Prostate gland (tissue), 2 donors: Measurements from ENCODE around the gene TRIM54. TPM values are rescaled to one million over a fixed set of nuclear protein-coding genes. Genes with fewer than 3 reads are reported as not detected.

ENCODE experiments used
- DNase-seq: peaks from one replicate; pipeline ENCODE4 v3.0.0-alpha.2; 2019; ENCODE audit warnings: low spot score
- H3K27ac ChIP-seq, 2 donors: fragments of 200-600 bp; sonication (generic); 2 replicates each; pipeline ENCODE4 v1.5.1; 2017 to 2019
- H3K27me3 ChIP-seq: fragments of 200-600 bp; sonication (generic); replicated peaks from 2 replicates; pipeline ENCODE4 v1.5.1; 2019; ENCODE audit not compliant: insufficient read depth
- H3K36me3 ChIP-seq, 2 donors: fragments of 200-600 bp; sonication (generic); 1 replicate in 1 of 2; 2 replicates in 1 of 2; pipeline versions ENCODE4 v1.5.1 to v1.8.1; 2017 to 2019
- H3K4me1 ChIP-seq: fragments of 200-600 bp; sonication (generic); replicated peaks from 2 replicates; pipeline ENCODE4 v1.5.1; 2019
- H3K4me3 ChIP-seq, 2 donors: fragments of 200-600 bp; sonication (generic); 2 replicates each; pipeline ENCODE4 v1.5.1; 2017 to 2019
- H3K9me3 ChIP-seq: fragments of 200-600 bp; sonication (generic); 2 replicates; pipeline ENCODE4 v1.5.1; 2017
- POLR2A ChIP-seq: fragments of 450-650 bp; IDR thresholded peaks from one replicate; pipeline ENCODE4 v1.6.1; 2016; ENCODE audit warnings: antibody characterized with exemption, mild to moderate bottlenecking
- POLR2AphosphoS5 ChIP-seq: sonication (generic); formaldehyde crosslinking; IDR thresholded peaks from one replicate; pipeline ENCODE4 v1.6.1; 2017; ENCODE audit warnings: antibody characterized with exemption
- WGBS: methylation state at CpG from one replicate; pipeline ENCODE4 v1.1.5; 2018; 5-methylcytosine and 5-hydroxymethylcytosine counted together
- intact Hi-C: fragments of 100-400 bp; cut with DNase I; formaldehyde crosslinking; loops from one replicate; pipeline ENCODE4 v1.14.2; 2022
- total RNA-seq, 2 donors: library from RNA; depleted of rRNA; stranded (reverse); fragments of >200 nt; gene quantifications; one replicate each; pipeline ENCODE4 v1.1.0, GENCODE V29; 2016
- TF ChIP-seq, protein P1 (sequence below), 4 experiments: fragments of 200-600 bp in 2 of 4; fragments of 450-650 bp in 2 of 4; sonication (generic) in 2 of 4; IDR thresholded peaks; 1 replicate in 3 of 4; 2 replicates in 1 of 4; pipeline ENCODE4 v1.5.1; 2016 to 2019; ENCODE audit warnings: antibody characterized with exemption in 4 of 4, mild to moderate bottlenecking in 2 of 4, moderate library complexity in 2 of 4

TRIM54 gene
- total RNA-seq, 2 donors from 2014 or later: 2.8 to 17.9 TPM

DNA sequence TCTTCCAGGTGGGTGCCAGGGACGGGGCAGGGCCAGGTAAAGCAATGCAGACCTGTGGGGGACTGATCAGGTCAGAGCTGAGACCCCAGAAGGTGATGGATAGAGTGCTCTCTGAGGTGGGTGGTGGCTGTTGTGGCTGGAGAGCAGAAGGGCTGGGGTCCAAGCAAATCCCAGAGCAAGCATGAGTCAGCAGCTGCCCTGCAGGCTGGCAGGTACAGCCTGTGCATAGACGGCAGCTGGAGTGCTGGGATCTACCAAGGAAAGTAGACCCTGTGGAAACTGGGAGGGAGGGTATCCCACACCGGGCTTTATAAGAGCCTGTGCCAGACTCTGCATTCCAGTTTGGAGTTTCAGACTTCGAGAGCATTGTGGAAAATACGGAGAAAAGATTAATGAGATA is 663 bp downstream of the TRIM54 start:
- TF ChIP-seq, protein P1, sequence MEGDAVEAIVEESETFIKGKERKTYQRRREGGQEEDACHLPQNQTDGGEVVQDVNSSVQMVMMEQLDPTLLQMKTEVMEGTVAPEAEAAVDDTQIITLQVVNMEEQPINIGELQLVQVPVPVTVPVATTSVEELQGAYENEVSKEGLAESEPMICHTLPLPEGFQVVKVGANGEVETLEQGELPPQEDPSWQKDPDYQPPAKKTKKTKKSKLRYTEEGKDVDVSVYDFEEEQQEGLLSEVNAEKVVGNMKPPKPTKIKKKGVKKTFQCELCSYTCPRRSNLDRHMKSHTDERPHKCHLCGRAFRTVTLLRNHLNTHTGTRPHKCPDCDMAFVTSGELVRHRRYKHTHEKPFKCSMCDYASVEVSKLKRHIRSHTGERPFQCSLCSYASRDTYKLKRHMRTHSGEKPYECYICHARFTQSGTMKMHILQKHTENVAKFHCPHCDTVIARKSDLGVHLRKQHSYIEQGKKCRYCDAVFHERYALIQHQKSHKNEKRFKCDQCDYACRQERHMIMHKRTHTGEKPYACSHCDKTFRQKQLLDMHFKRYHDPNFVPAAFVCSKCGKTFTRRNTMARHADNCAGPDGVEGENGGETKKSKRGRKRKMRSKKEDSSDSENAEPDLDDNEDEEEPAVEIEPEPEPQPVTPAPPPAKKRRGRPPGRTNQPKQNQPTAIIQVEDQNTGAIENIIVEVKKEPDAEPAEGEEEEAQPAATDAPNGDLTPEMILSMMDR (IDR thresholded peaks at IDR 0.05): no peak
- no peak for TF ChIP-seq POLR2AphosphoS5
- intact Hi-C loops: loop anchor here (5.0 to 10.0 kb wide), 2 partner anchors 186 to 318 kb away; no protein-coding TSS in a partner anchor
- no peak for DNase-seq
- H3K27me3 ChIP-seq: no peaks in the 10 kb centered on the region
- H3K9me3 ChIP-seq: no peaks in the 10 kb centered on the region
- no peak overlapping the region for H3K27ac ChIP-seq
- H3K4me1 ChIP-seq: no peaks in the 10 kb centered on the region
- H3K4me3 ChIP-seq: no peak overlapping the region
- no peaks in the 10 kb centered on the region for H3K36me3 ChIP-seq
- 41% methylated on average over 5 of the region's 5 CpGs for WGBS

DNA sequence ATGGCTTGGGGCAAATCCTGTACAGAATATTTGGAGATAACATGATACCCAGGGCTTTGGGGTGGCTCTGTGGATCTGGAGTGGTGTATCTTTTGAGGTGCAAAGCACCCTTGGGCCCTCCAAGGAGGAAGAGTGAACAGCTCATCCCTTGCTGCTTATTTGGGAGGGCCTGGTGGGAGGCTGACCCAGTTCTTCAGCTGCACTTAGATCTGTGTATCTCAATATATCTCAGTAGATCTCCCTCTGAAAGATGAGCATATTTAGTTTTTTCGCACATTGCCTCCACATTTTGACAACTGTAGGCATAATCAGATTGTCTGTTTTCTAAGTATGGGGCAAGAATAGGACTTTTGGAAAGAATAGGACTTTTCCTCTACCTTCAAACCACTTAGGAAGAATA is 2.8 kb downstream of the TRIM54 start:
- intact Hi-C loops: loop anchor here (5.0 to 10.0 kb wide), 2 partner anchors 188 to 320 kb away; no protein-coding TSS in a partner anchor
- H3K4me3 ChIP-seq: no peak overlapping the region
- H3K36me3 ChIP-seq: no peaks in the 10 kb centered on the region
- H3K9me3 ChIP-seq: no peaks in the 10 kb centered on the region
- TF ChIP-seq, protein P1 (IDR thresholded peaks at IDR 0.05): no peak
- TF ChIP-seq POLR2AphosphoS5 (no peak), POLR2A (no peak)
- no peaks in the 10 kb centered on the region for H3K27me3 ChIP-seq
- 84% methylated on average over 1 of the region's 1 CpG for WGBS
- no peak overlapping the region for H3K27ac ChIP-seq
- no peaks in the 10 kb centered on the region for H3K4me1 ChIP-seq
- DNase-seq: no peak

DNA sequence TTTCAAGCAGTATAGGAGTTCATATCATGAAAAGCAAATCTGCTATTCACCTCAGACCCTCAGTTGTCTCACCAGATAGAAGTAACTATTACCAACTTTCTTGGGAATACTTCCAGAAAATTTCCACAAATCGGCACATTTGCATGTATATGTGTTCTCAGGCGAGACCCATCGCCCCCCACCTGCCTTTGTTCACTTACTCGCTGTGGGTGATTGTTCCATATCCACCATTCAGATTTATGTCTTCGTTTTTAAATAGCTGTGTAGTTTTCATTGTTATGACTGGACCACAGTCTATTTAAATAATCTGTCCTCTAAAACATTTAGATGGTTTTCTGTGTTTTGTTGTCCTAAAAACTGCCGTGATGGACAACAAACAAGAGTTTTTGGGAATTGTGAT is 3.3 kb downstream of the TRIM54 start:
- intact Hi-C loops: loop anchor here (10.0 kb wide), 1 partner anchor 321 kb away; no protein-coding TSS in a partner anchor
- TF ChIP-seq, protein P1 (IDR thresholded peaks at IDR 0.05): no peak
- TF ChIP-seq POLR2A (no peak), POLR2AphosphoS5 (no peak)
- WGBS: 84% methylated on average over 6 of the region's 6 CpGs

DNA sequence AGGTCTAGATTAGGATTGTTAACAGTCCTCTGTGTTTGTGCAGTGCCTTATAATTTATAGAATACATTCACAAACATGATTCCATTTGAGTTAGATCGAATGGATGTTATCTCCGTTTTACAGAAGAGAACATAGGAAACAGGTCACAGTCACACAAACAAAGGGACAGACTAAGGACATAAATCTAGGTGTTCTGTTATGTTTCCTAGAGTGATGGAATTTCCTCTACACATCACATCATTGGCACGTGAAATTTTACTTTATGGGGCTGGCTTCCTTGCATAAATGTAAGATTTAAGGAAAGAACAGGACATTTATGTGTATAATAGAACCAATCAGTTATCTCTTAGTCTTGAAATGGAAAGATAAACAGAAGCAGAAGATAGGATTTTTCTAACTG is 6.4 kb downstream of the TRIM54 start:
- Histone ChIP-seq H3K4me3 (no peak overlapping the region), H3K27me3 (no peaks in the 10 kb centered on the region), H3K27ac (no peak overlapping the region), H3K9me3 (no peaks in the 10 kb centered on the region), H3K4me1 (no peaks in the 10 kb centered on the region), H3K36me3 (no peaks in the 10 kb centered on the region)
- 7% methylated on average over 3 of the region's 3 CpGs for WGBS
- no peak for DNase-seq
- TF ChIP-seq, protein P1 (IDR thresholded peaks at IDR 0.05): no peak
- peak; percentile 22 for TF ChIP-seq POLR2AphosphoS5
- intact Hi-C loops: loop anchor here (10.0 kb wide), 1 partner anchor 324 kb away; no protein-coding TSS in a partner anchor

More for the DNA sequence above, 3.3 kb downstream of the TRIM54 start:
- Histone ChIP-seq H3K4me1 (no peaks in the 10 kb centered on the region), H3K4me3 (no peak overlapping the region), H3K27me3 (no peaks in the 10 kb centered on the region), H3K36me3 (no peaks in the 10 kb centered on the region), H3K9me3 (no peaks in the 10 kb centered on the region), H3K27ac (no peak overlapping the region)
- DNase-seq: no peak

DNA sequence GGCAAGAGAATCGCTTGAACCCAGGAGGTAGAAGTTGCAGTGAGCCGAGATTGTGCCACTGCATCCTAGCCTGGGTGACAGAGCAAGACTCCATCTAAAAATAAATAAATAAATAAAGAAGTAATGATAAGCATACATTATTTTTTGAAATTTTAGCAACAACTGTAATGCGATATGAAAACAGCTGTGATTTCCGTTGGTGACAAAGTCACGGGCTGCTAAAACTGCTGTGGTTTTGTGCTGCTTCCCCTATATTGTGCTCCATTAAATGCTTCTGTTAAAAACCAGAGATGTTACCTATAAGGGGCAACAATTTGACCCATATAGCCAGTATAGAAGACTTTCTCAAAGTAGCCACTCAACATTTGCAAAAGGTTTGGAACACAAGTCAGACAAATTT is 8.3 kb downstream of the TRIM54 start:
- Histone ChIP-seq H3K27ac (no peak overlapping the region), H3K9me3 (no peaks in the 10 kb centered on the region), H3K36me3 (no peaks in the 10 kb centered on the region), H3K27me3 (no peaks in the 10 kb centered on the region), H3K4me1 (no peaks in the 10 kb centered on the region), H3K4me3 (no peak overlapping the region)
- no peak for DNase-seq
- TF ChIP-seq, protein P1 (IDR thresholded peaks at IDR 0.05): no peak
- TF ChIP-seq POLR2AphosphoS5 (no peak), POLR2A (no peak)
- intact Hi-C loops: no loop called here
- WGBS: 89% methylated on average over 5 of the region's 5 CpGs
